Memory B cell (primary cell): ENCODE data around the gene BPTF.
"Not testable (repeated sequence)": the region's sequence is repeated elsewhere in the genome, so short reads cannot be mapped to it uniquely, and the experiment has no call there.

Experiments used
- ATAC-seq: fragments of 150-1000 bp; cut with Tn5 transposase; 2 replicates; pipeline ENCODE4 v1.10.0; 2021; ENCODE audit warnings: low read depth, mild to moderate bottlenecking, moderate library complexity
- DNase-seq, 2 donors: peaks; one replicate each; pipeline ENCODE4 v3.0.0; 2022; ENCODE audit warnings: low spot score in 2 of 2
- H3K27ac Mint-ChIP-seq: one replicate; pipeline ENCODE4 v1.8.0; 2022; ENCODE audit warnings: mild to moderate bottlenecking, moderate library complexity, mixed read lengths
- H3K27me3 Mint-ChIP-seq: one replicate; pipeline ENCODE4 v1.8.0; 2022; ENCODE audit warnings: mixed read lengths
- H3K36me3 Mint-ChIP-seq: one replicate; pipeline ENCODE4 v1.8.0; 2022; ENCODE audit warnings: mild to moderate bottlenecking, mixed read lengths
- H3K4me1 Mint-ChIP-seq: one replicate; pipeline ENCODE4 v1.8.0; 2022; ENCODE audit warnings: mixed read lengths
- H3K4me3 Mint-ChIP-seq: one replicate; pipeline ENCODE4 v1.8.0; 2022; ENCODE audit warnings: mild to moderate bottlenecking, moderate library complexity, mixed read lengths
- H3K9me3 Mint-ChIP-seq: one replicate; pipeline ENCODE4 v1.8.0; 2022; ENCODE audit warnings: mixed read lengths

Gene BPTF

GRCh38 chr17:68013385-68013784 lies 188.1 kb downstream of the BPTF start:
- no peak for ATAC-seq
- no peaks in the 10 kb centered on the region for H3K9me3 Mint-ChIP-seq

GRCh38 chr17:68015081-68015723 lies 189.9 kb downstream of the BPTF start:
- H3K4me3 Mint-ChIP-seq: peak overlapping the region; percentile 8
- no peak overlapping the region for H3K27ac Mint-ChIP-seq
- peaks cover 7% of the 10 kb centered on the region for H3K4me1 Mint-ChIP-seq

More at GRCh38 chr17:68013385-68013784, 188.1 kb downstream of the BPTF start:
- peaks cover 2% of the 10 kb centered on the region for H3K27me3 Mint-ChIP-seq
- H3K4me1 Mint-ChIP-seq: peaks cover 3% of the 10 kb centered on the region
- H3K4me3 Mint-ChIP-seq: no peak overlapping the region
- no peak for DNase-seq
- no peaks in the 10 kb centered on the region for H3K36me3 Mint-ChIP-seq
- no peak overlapping the region for H3K27ac Mint-ChIP-seq

GRCh38 chr17:68016838-68017237 lies 191.5 kb downstream of the BPTF start:
- peaks cover 12% of the 10 kb centered on the region for H3K4me1 Mint-ChIP-seq
- no peaks in the 10 kb centered on the region for H3K9me3 Mint-ChIP-seq
- DNase-seq (no peak), ATAC-seq (no peak)
- no peaks in the 10 kb centered on the region for H3K36me3 Mint-ChIP-seq
- H3K27me3 Mint-ChIP-seq: no peaks in the 10 kb centered on the region
- no peak overlapping the region for H3K4me3 Mint-ChIP-seq
- no peak overlapping the region for H3K27ac Mint-ChIP-seq

More at GRCh38 chr17:68015081-68015723, 189.9 kb downstream of the BPTF start:
- ATAC-seq (no peak), DNase-seq (no peak)
- Mint-ChIP-seq H3K36me3 (no peaks in the 10 kb centered on the region), H3K27me3 (peaks cover 2% of the 10 kb centered on the region), H3K9me3 (no peaks in the 10 kb centered on the region)

- not testable (repeated sequence) for H3K27ac Mint-ChIP-seq
Observed at GRCh38 chr17:68018493-68018892, 193.2 kb downstream of the BPTF start.

GRCh38 chr17:68019336-68019674 lies 194.0 kb downstream of the BPTF start:
- DNase-seq: no peak
- no peak for ATAC-seq
- peak overlapping the region; percentile 99 for H3K27ac Mint-ChIP-seq
- peaks cover 12% of the 10 kb centered on the region for H3K4me1 Mint-ChIP-seq
- H3K4me3 Mint-ChIP-seq: peak overlapping the region; percentile 89
- no peaks in the 10 kb centered on the region for H3K36me3 Mint-ChIP-seq
- H3K27me3 Mint-ChIP-seq: no peaks in the 10 kb centered on the region
- no peaks in the 10 kb centered on the region for H3K9me3 Mint-ChIP-seq

More at GRCh38 chr17:68018493-68018892, 193.2 kb downstream of the BPTF start:
- not testable (repeated sequence) for ATAC-seq, H3K9me3 Mint-ChIP-seq, H3K27me3 Mint-ChIP-seq, DNase-seq, H3K36me3 Mint-ChIP-seq, H3K4me3 Mint-ChIP-seq
- peaks cover 12% of the 10 kb centered on the region for H3K4me1 Mint-ChIP-seq

- Mint-ChIP-seq H3K4me3 (peak overlapping the region; percentile 89), H3K27ac (peak overlapping the region; percentile 99), H3K36me3 (no peaks in the 10 kb centered on the region), H3K9me3 (no peaks in the 10 kb centered on the region), H3K27me3 (no peaks in the 10 kb centered on the region), H3K4me1 (peaks cover 12% of the 10 kb centered on the region)
- DNase-seq (peak; percentile 98 to 99), ATAC-seq (peak; percentile 93)
Observed at GRCh38 chr17:68019675-68020408, 194.5 kb downstream of the BPTF start.

- Mint-ChIP-seq H3K36me3 (no peaks in the 10 kb centered on the region), H3K27me3 (no peaks in the 10 kb centered on the region), H3K4me1 (peaks cover 12% of the 10 kb centered on the region), H3K9me3 (no peaks in the 10 kb centered on the region), H3K27ac (peak overlapping the region; percentile 99), H3K4me3 (peak overlapping the region; percentile 89)
- ATAC-seq: no peak
- DNase-seq: no peak
Observed at GRCh38 chr17:68020409-68020756, 195.1 kb downstream of the BPTF start.

- H3K4me3 Mint-ChIP-seq: peak overlapping the region; percentile 89
- H3K9me3 Mint-ChIP-seq: not testable (repeated sequence)
Observed at GRCh38 chr17:68020791-68021190, 195.5 kb downstream of the BPTF start.

GRCh38 chr17:68021963-68022362 lies 196.7 kb downstream of the BPTF start:
- no peak for DNase-seq
- H3K27ac Mint-ChIP-seq: no peak overlapping the region

More at GRCh38 chr17:68020791-68021190, 195.5 kb downstream of the BPTF start:
- not testable (repeated sequence) for ATAC-seq, DNase-seq, H3K4me1 Mint-ChIP-seq, H3K27me3 Mint-ChIP-seq, H3K36me3 Mint-ChIP-seq
- peak overlapping the region; percentile 99 for H3K27ac Mint-ChIP-seq

GRCh38 chr17:68022547-68022946 lies 197.2 kb downstream of the BPTF start:
- H3K9me3 Mint-ChIP-seq, H3K36me3 Mint-ChIP-seq, H3K4me1 Mint-ChIP-seq, ATAC-seq, DNase-seq, H3K27me3 Mint-ChIP-seq, H3K4me3 Mint-ChIP-seq, H3K27ac Mint-ChIP-seq: not testable (repeated sequence)

More at GRCh38 chr17:68021963-68022362, 196.7 kb downstream of the BPTF start:
- Mint-ChIP-seq H3K36me3 (no peaks in the 10 kb centered on the region), H3K4me1 (peaks cover 9% of the 10 kb centered on the region), H3K9me3 (no peaks in the 10 kb centered on the region), H3K27me3 (no peaks in the 10 kb centered on the region), H3K4me3 (no peak overlapping the region)
- ATAC-seq: no peak

GRCh38 chr17:68029512-68030215 lies 204.4 kb downstream of the BPTF start:
- ATAC-seq (no peak), DNase-seq (no peak)
- Mint-ChIP-seq H3K9me3 (no peaks in the 10 kb centered on the region), H3K4me1 (no peaks in the 10 kb centered on the region), H3K27ac (no peak overlapping the region), H3K4me3 (no peak overlapping the region), H3K36me3 (no peaks in the 10 kb centered on the region), H3K27me3 (no peaks in the 10 kb centered on the region)
